ENCODE data around the gene CRYGA.

The CRYGA gene

GRCh38 chr2:208172125-208172524 lies 8.7 kb upstream of the CRYGA start:
- no peak for DNase-seq (ENCODE audit: low spot score)

GRCh38 chr2:208164951-208165755 lies 1.8 kb upstream of the CRYGA start:
- ATAC-seq (ENCODE audit: low read depth) = no peak
- DNase-seq (ENCODE audit: low spot score) = no peak
- no peaks in the 10 kb centered on the region for H3K27me3 ChIP-seq (ENCODE audit: insufficient read depth, poor library complexity, severe bottlenecking)
- TF ChIP-seq CTCF (IDR thresholded peaks at IDR 0.05; ENCODE audit: poor library complexity, severe bottlenecking) = no peak
- H3K27ac ChIP-seq (ENCODE audit: poor library complexity, severe bottlenecking) = no peak overlapping the region
- no peaks in the 10 kb centered on the region for H3K9me3 ChIP-seq (ENCODE audit: severe bottlenecking)
- no peaks in the 10 kb centered on the region for H3K4me1 ChIP-seq (ENCODE audit: insufficient read depth, poor library complexity, severe bottlenecking)
- H3K4me3 ChIP-seq (ENCODE audit: severe bottlenecking) = no peak overlapping the region
- H3K36me3 ChIP-seq (ENCODE audit: low read depth) = no peaks in the 10 kb centered on the region

More at GRCh38 chr2:208172125-208172524, 8.7 kb upstream of the CRYGA start:
- no peak for TF ChIP-seq CTCF (IDR thresholded peaks at IDR 0.05; ENCODE audit: poor library complexity, severe bottlenecking)
- H3K4me1 ChIP-seq (ENCODE audit: insufficient read depth, poor library complexity, severe bottlenecking) = no peaks in the 10 kb centered on the region
- no peak overlapping the region for H3K27ac ChIP-seq (ENCODE audit: poor library complexity, severe bottlenecking)
- no peak for ATAC-seq (ENCODE audit: low read depth)
- H3K27me3 ChIP-seq (ENCODE audit: insufficient read depth, poor library complexity, severe bottlenecking) = no peaks in the 10 kb centered on the region
- no peak overlapping the region for H3K4me3 ChIP-seq (ENCODE audit: severe bottlenecking)
- H3K36me3 ChIP-seq (ENCODE audit: low read depth) = no peaks in the 10 kb centered on the region
- H3K9me3 ChIP-seq (ENCODE audit: severe bottlenecking) = no peaks in the 10 kb centered on the region

GRCh38 chr2:208156439-208156838 lies 7.0 kb downstream of the CRYGA start:
- no peak overlapping the region for H3K27ac ChIP-seq (ENCODE audit: poor library complexity, severe bottlenecking)
- no peaks in the 10 kb centered on the region for H3K4me1 ChIP-seq (ENCODE audit: insufficient read depth, poor library complexity, severe bottlenecking)
- TF ChIP-seq CTCF (IDR thresholded peaks at IDR 0.05; ENCODE audit: poor library complexity, severe bottlenecking) = no peak
- H3K4me3 ChIP-seq (ENCODE audit: severe bottlenecking) = no peak overlapping the region
- no peaks in the 10 kb centered on the region for H3K27me3 ChIP-seq (ENCODE audit: insufficient read depth, poor library complexity, severe bottlenecking)
- no peaks in the 10 kb centered on the region for H3K9me3 ChIP-seq (ENCODE audit: severe bottlenecking)
- H3K36me3 ChIP-seq (ENCODE audit: low read depth) = no peaks in the 10 kb centered on the region
- DNase-seq (ENCODE audit: low spot score) (no peak), ATAC-seq (ENCODE audit: low read depth) (no peak)

GRCh38 chr2:208153156-208153555 lies 10.2 kb downstream of the CRYGA start:
- ATAC-seq (ENCODE audit: low read depth) (no peak), DNase-seq (ENCODE audit: low spot score) (no peak)
- H3K4me1 ChIP-seq (ENCODE audit: insufficient read depth, poor library complexity, severe bottlenecking) = no peaks in the 10 kb centered on the region
- H3K27me3 ChIP-seq (ENCODE audit: insufficient read depth, poor library complexity, severe bottlenecking) = no peaks in the 10 kb centered on the region
- H3K36me3 ChIP-seq (ENCODE audit: low read depth) = no peaks in the 10 kb centered on the region
- no peaks in the 10 kb centered on the region for H3K9me3 ChIP-seq (ENCODE audit: severe bottlenecking)
- no peak overlapping the region for H3K4me3 ChIP-seq (ENCODE audit: severe bottlenecking)
- no peak for TF ChIP-seq CTCF (IDR thresholded peaks at IDR 0.05; ENCODE audit: poor library complexity, severe bottlenecking)
- H3K27ac ChIP-seq (ENCODE audit: poor library complexity, severe bottlenecking) = no peak overlapping the region

- Histone ChIP-seq H3K36me3 (ENCODE audit: low read depth) (no peaks in the 10 kb centered on the region), H3K4me3 (ENCODE audit: severe bottlenecking) (no peak overlapping the region), H3K27ac (ENCODE audit: poor library complexity, severe bottlenecking) (no peak overlapping the region), H3K9me3 (ENCODE audit: severe bottlenecking) (no peaks in the 10 kb centered on the region), H3K27me3 (ENCODE audit: insufficient read depth, poor library complexity, severe bottlenecking) (no peaks in the 10 kb centered on the region), H3K4me1 (ENCODE audit: insufficient read depth, poor library complexity, severe bottlenecking) (no peaks in the 10 kb centered on the region)
- DNase-seq (ENCODE audit: low spot score) = no peak
- no peak for TF ChIP-seq CTCF (IDR thresholded peaks at IDR 0.05; ENCODE audit: poor library complexity, severe bottlenecking)
- ATAC-seq (ENCODE audit: low read depth) = no peak
Observed at GRCh38 chr2:208150956-208151355, 12.4 kb downstream of the CRYGA start.

Data from RWPE2 (cell line).